Measurements from ENCODE around the gene KRTAP9-9. TPM values are rescaled to one million over a fixed set of nuclear protein-coding genes. Genes with fewer than 3 reads are reported as not detected.

Gene KRTAP9-9
- total RNA-seq, 2 experiments from 2014 or later, result not detected

Other genes starting within 250 kb of the KRTAP9-9 start
- not detected for gene KRTAP3-1, start 246.3 kb upstream of the KRTAP9-9 start, total RNA-seq
- gene KRTAP1-5, start 228.2 kb upstream of the KRTAP9-9 start, total RNA-seq, result not detected
- not detected for gene KRTAP1-4, start 225.2 kb upstream of the KRTAP9-9 start, total RNA-seq
- gene KRTAP1-3, start 220.5 kb upstream of the KRTAP9-9 start, total RNA-seq, result not detected
- gene KRTAP1-1, start 213.9 kb upstream of the KRTAP9-9 start, total RNA-seq, result not detected
- not detected for gene KRTAP2-1, start 208.1 kb upstream of the KRTAP9-9 start, total RNA-seq
- not detected for gene KRTAP2-2, start 200.2 kb upstream of the KRTAP9-9 start, total RNA-seq
- gene KRTAP2-3, start 195.3 kb upstream of the KRTAP9-9 start, total RNA-seq, result not detected
- not detected for gene KRTAP2-4, start 189.5 kb upstream of the KRTAP9-9 start, total RNA-seq
- gene KRTAP4-7, start 171.2 kb upstream of the KRTAP9-9 start, total RNA-seq, result not detected
- not detected for gene KRTAP4-8, start 157.2 kb upstream of the KRTAP9-9 start, total RNA-seq
- gene KRTAP4-16, start 153.2 kb upstream of the KRTAP9-9 start, total RNA-seq, result not detected
- gene KRTAP4-9, start 150.0 kb upstream of the KRTAP9-9 start, total RNA-seq, result not detected
- not detected for gene KRTAP4-11, start 137.0 kb upstream of the KRTAP9-9 start, total RNA-seq
- gene KRTAP4-12, start 131.2 kb upstream of the KRTAP9-9 start, total RNA-seq, result not detected
- not detected for gene KRTAP4-6, start 114.8 kb upstream of the KRTAP9-9 start, total RNA-seq
- gene KRTAP4-5, start 105.6 kb upstream of the KRTAP9-9 start, total RNA-seq, result not detected
- not detected for gene KRTAP4-4, start 94.6 kb upstream of the KRTAP9-9 start, total RNA-seq
- gene KRTAP4-3, start 87.2 kb upstream of the KRTAP9-9 start, total RNA-seq, result not detected
- gene KRTAP4-2, start 77.2 kb upstream of the KRTAP9-9 start, total RNA-seq, result not detected
- not detected for gene KRTAP4-1, start 70.5 kb upstream of the KRTAP9-9 start, total RNA-seq
- not detected for gene KRTAP9-1, start 65.5 kb upstream of the KRTAP9-9 start, total RNA-seq
- gene KRTAP9-2, start 28.7 kb upstream of the KRTAP9-9 start, total RNA-seq, result not detected
- gene KRTAP9-3, start 22.9 kb upstream of the KRTAP9-9 start, total RNA-seq, result not detected
- not detected for gene KRTAP9-8, start 17.4 kb upstream of the KRTAP9-9 start, total RNA-seq
- gene KRTAP9-4, start 5.7 kb upstream of the KRTAP9-9 start, total RNA-seq, result not detected
- gene KRTAP9-6, start 10.0 kb downstream of the KRTAP9-9 start, total RNA-seq, result not detected
- not detected for gene KRTAP9-7, start 20.3 kb downstream of the KRTAP9-9 start, total RNA-seq
- not detected for gene KRTAP29-1, start 47.5 kb downstream of the KRTAP9-9 start, total RNA-seq
- gene KRTAP16-1, start 53.9 kb downstream of the KRTAP9-9 start, total RNA-seq, result under 1 TPM in 1 of 2 experiments, not detected in 1; 0.12 TPM
- gene KRTAP17-1, start 60.3 kb downstream of the KRTAP9-9 start, total RNA-seq, result not detected
- gene KRT33A, start 95.4 kb downstream of the KRTAP9-9 start, total RNA-seq, result not detected
- not detected for gene KRT33B, start 114.4 kb downstream of the KRTAP9-9 start, total RNA-seq
- gene KRT34, start 126.9 kb downstream of the KRTAP9-9 start, total RNA-seq, result not detected
- not detected for gene KRT31, start 142.2 kb downstream of the KRTAP9-9 start, total RNA-seq
- not detected for gene KRT37, start 169.2 kb downstream of the KRTAP9-9 start, total RNA-seq
- gene KRT38, start 185.6 kb downstream of the KRTAP9-9 start, total RNA-seq, result not detected
- not detected for gene KRT32, start 212.0 kb downstream of the KRTAP9-9 start, total RNA-seq
- not detected for gene KRT35, start 225.8 kb downstream of the KRTAP9-9 start, total RNA-seq
- gene KRT36, start 234.5 kb downstream of the KRTAP9-9 start, total RNA-seq, result not detected